Right lobe of liver (tissue), 4 donors: ENCODE data around the gene PKD2.

ENCODE experiments used
- CTCF ChIP-seq, 4 donors: fragments of 200-600 bp in 3 of 4; fragments of 450-650 bp in 1 of 4; IDR thresholded peaks; one replicate each; pipeline versions ENCODE4 v1.5.1 to v1.8.0; 2016 to 2022; ENCODE audit warnings: antibody characterized with exemption in 4 of 4, mild to moderate bottlenecking in 2 of 4
- POLR2A ChIP-seq: fragments of 450-650 bp; IDR thresholded peaks from one replicate; pipeline ENCODE4 v1.6.1; 2017; ENCODE audit warnings: antibody characterized with exemption, mild to moderate bottlenecking
- donor health status: DM: no; HTN: no; CAD: no.
- donor health status: DM: no; HTN: no; CAD: no.
- donor health status: DM: no; HTN: yes; CAD: no.

- TF ChIP-seq CTCF (IDR thresholded peaks at IDR 0.05) = no peak
- TF ChIP-seq POLR2A = no peak
Measured at GRCh38 chr4:88045021-88045420, 37.6 kb downstream of the PKD2 start.
